Measurements from ENCODE around the gene MILR1.

MILR1 gene

GRCh38 chr17:64515829-64516228, 66.9 kb downstream of the MILR1 start:
- DNase-seq (ENCODE audit: low read depth, low spot score), result no peak
- no peak overlapping the region for H3K4me3 ChIP-seq (ENCODE audit: low read length)

Data from Jurkat, Clone E6-1 (cell line).